Breast epithelium (tissue), 3 donors: Measurements from ENCODE around the gene TSPAN10.

Experiments used
- CTCF ChIP-seq, 3 donors: fragments of 450-650 bp; IDR thresholded peaks; one replicate each; pipeline ENCODE4 v1.5.1; 2016 to 2017; ENCODE audit warnings: antibody characterized with exemption in 3 of 3, mild to moderate bottlenecking in 3 of 3, moderate library complexity in 3 of 3
- POLR2A ChIP-seq: fragments of 450-650 bp; IDR thresholded peaks from one replicate; pipeline ENCODE4 v1.6.1; 2016; ENCODE audit warnings: antibody characterized with exemption, mild to moderate bottlenecking, moderate library complexity

- no peak for TF ChIP-seq CTCF (IDR thresholded peaks at IDR 0.05)
- TF ChIP-seq POLR2A = no peak
These were observed 10.0 kb downstream of the TSPAN10 start for GRCh38 chr17:81646869-81647600.
